Heart right ventricle (tissue), 16 donors: Measurements from ENCODE around the gene DNAH6. TPM values are rescaled to one million over a fixed set of nuclear protein-coding genes. Genes with fewer than 3 reads are reported as not detected.
A peak's percentile ranks its signal among the peaks of the same experiment; 100 is the strongest.

Experiments
- ATAC-seq, 8 donors: fragments of 200-7000 bp; cut with Tn5 transposase; one replicate each; pipeline ENCODE4 v1.9.1; 2020; ENCODE audit warnings: mild to moderate bottlenecking in 8 of 8, moderate library complexity in 8 of 8, moderate number of reproducible peaks in 1 of 8
- DNase-seq, 2 donors: peaks; one replicate each; pipeline ENCODE4 v3.0.0-alpha.2; 2020
- H3K27ac ChIP-seq, 10 donors: fragments of 200-600 bp; sonication (generic) in 2 of 10; one replicate each; pipeline versions ENCODE4 v1.5.0 to v1.8.0; 2020 to 2022; ENCODE audit warnings: mild to moderate bottlenecking in 3 of 10
- H3K27me3 ChIP-seq, 7 donors: fragments of 200-600 bp; one replicate each; pipeline ENCODE4 v1.8.0; 2021 to 2022; ENCODE audit warnings: mild to moderate bottlenecking in 2 of 7
- H3K36me3 ChIP-seq, 9 donors: fragments of 200-600 bp; sonication (generic) in 1 of 9; one replicate each; pipeline versions ENCODE4 v1.5.0 to v1.8.0; 2020 to 2022; ENCODE audit warnings: mild to moderate bottlenecking in 2 of 9
- H3K4me1 ChIP-seq, 9 donors: fragments of 200-600 bp; sonication (generic) in 1 of 9; one replicate each; pipeline versions ENCODE4 v1.5.0 to v1.8.0; 2020 to 2022; ENCODE audit warnings: mild to moderate bottlenecking in 4 of 9
- H3K4me3 ChIP-seq, 10 donors: fragments of 200-600 bp; sonication (generic) in 2 of 10; one replicate each; pipeline versions ENCODE4 v1.5.0 to v1.8.0; 2020 to 2022; ENCODE audit warnings: mild to moderate bottlenecking in 7 of 10, moderate library complexity in 2 of 10
- H3K9me3 ChIP-seq, 11 donors: fragments of 200-600 bp in 10 of 11; sonication (generic) in 2 of 11; one replicate each; pipeline versions ENCODE4 v1.5.0 to v1.8.0; 2013 to 2022; ENCODE audit warnings: mild to moderate bottlenecking in 2 of 11, control low read depth in 1 of 11, moderate library complexity in 1 of 11
- WGBS, 2 donors: extraction: QIAGEN DNeasy Blood & Tissue Kit; methylation state at CpG; one replicate each; pipeline ENCODE4 v1.1.7; 2013; ENCODE audit warnings: inconsistent platforms in 1 of 2; 5-methylcytosine and 5-hydroxymethylcytosine counted together
- intact Hi-C, 10 donors: fragments of 100-400 bp; cut with DNase I; formaldehyde crosslinking; loops; one replicate each; pipeline versions ENCODE4 v1.11.1 to v1.14.2; 2022
- polyA plus RNA-seq, 2 donors: library from polyadenylated mRNA; stranded (reverse); fragments of 200-250 nt; gene quantifications; one replicate each; pipeline ENCODE4 v1.2.3, GENCODE V29; 2013
- total RNA-seq, 10 donors: library from RNA; stranded (reverse); fragmentation: NEBNext Ultra II Directional in 3 of 10; extraction: Animal tissue kit (Norgen Biotek cat#: 25700) in 3 of 10; gene quantifications; one replicate each; pipeline versions ENCODE4 v1.2.1 to v1.2.4, GENCODE V29; 2021 to 2023
- TF ChIP-seq, protein P1 (sequence below), 9 donors: fragments of 200-600 bp; sonication (generic) in 2 of 9; IDR thresholded peaks; one replicate each; pipeline versions ENCODE4 v1.5.0 to v1.8.0; 2021 to 2022; ENCODE audit warnings: antibody characterized with exemption in 9 of 9, mild to moderate bottlenecking in 5 of 9, moderate library complexity in 1 of 9
- donor health status: Arrhythmogenic right ventricular cardiomyopathy.
- donor health status: ischemic (EF 13 %, LVEDD 7.1; RV severe dilation, severe dysfunction).
- donor health status: healthy with polysubstance abuse.
- donor health status: DM: no; HTN: yes; CAD: no.
- donor health status: DM: no; HTN: no; CAD: no.
- donor health status: ischemic (EF 25% LVEDD 6.9; RV normal size, moderate dysfunction).
- donor health status: ischemic (EF 25% LVEDD 5.7; RV mildly dilated, moderate dysfunction).
- donor health status: healthy.
- donor health status: DM: yes; HTN: yes; CAD: no.
- donor health status: Ischemic cardiomyopathy.
- donor health status: ischemic (EF 35%, LVEDD 5.7; RV mildly dilated, moderate dysfunction).
- donor health status: nonischemic (EF 11% LVEDD 7.7; RV severe dilation, severe dysfunction).
- donor health status: DM: yes; HTN: yes; CAD: no.
- donor health status: PGD.
- donor health status: ischemic (EF 29% LVEDD 5.4; RV normal size, mild dysfunction).
- donor health status: nonischemic (EF 23%, LVEDD 6.1; RV moderate dilation, normal function).

The DNAH6 gene
- total and polyA plus RNA-seq, 12 donors = 0.03 to 0.49 (median 0.23) TPM; not detected in 1

DNA sequence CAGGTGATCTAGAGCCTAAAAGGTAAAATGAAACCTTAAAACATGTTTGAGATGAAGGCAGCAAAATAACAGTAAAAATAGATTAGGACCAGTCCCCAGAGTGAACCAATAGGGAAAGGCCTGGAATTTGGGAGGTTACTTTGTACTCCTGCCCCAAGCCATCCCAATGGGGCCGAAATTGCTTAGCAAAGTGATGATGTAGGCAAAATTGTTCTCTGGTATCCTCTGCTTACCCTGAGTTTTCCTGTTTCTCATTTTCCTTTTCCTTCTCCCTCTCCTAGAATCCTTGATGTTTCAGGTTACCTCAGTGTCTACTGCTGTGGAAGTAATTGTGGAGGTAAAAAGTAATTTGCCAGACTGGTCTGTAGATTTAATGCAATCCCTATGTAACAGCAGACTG lies 271.7 kb downstream of the DNAH6 start:
- ATAC-seq (no peak), DNase-seq (no peak)
- no peak overlapping the region for H3K4me3 ChIP-seq
- peaks cover 0 to 13% (median 0%) of the 10 kb centered on the region in 9 donors for H3K4me1 ChIP-seq
- WGBS, 2 donors = 44 to 96% methylated on average over 1 of the region's 1 CpG
- H3K36me3 ChIP-seq = no peaks in the 10 kb centered on the region
- no peaks in the 10 kb centered on the region for H3K9me3 ChIP-seq
- intact Hi-C loops = no loop called here
- TF ChIP-seq, protein P1, sequence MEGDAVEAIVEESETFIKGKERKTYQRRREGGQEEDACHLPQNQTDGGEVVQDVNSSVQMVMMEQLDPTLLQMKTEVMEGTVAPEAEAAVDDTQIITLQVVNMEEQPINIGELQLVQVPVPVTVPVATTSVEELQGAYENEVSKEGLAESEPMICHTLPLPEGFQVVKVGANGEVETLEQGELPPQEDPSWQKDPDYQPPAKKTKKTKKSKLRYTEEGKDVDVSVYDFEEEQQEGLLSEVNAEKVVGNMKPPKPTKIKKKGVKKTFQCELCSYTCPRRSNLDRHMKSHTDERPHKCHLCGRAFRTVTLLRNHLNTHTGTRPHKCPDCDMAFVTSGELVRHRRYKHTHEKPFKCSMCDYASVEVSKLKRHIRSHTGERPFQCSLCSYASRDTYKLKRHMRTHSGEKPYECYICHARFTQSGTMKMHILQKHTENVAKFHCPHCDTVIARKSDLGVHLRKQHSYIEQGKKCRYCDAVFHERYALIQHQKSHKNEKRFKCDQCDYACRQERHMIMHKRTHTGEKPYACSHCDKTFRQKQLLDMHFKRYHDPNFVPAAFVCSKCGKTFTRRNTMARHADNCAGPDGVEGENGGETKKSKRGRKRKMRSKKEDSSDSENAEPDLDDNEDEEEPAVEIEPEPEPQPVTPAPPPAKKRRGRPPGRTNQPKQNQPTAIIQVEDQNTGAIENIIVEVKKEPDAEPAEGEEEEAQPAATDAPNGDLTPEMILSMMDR (IDR thresholded peaks at IDR 0.05) = no peak
- H3K27me3 ChIP-seq = no peaks in the 10 kb centered on the region
- H3K27ac ChIP-seq = peak overlapping the region in 4 of 10 donors; percentile 3 to 37 (median 22)

DNA sequence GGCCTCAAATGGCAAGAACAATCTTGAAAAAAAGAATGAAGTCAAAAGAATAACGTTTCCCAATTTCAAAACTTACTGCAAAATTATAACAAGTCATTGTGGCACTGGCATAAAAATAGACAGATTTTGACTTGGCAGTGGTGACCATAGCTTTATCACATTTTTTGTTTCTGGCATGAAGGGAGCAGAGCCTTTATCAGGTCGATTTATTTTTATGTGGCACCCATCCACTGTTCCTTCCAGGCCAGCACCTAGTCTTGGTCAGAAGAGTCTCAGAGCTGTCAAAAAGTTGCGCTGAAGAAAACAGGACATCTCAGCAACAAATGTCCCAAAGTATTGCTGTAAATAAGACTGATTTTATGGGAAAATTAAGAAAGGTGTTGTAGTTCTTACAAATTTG lies 272.2 kb downstream of the DNAH6 start:
- Histone ChIP-seq H3K4me1 (peaks cover 0 to 13% (median 0%) of the 10 kb centered on the region in 9 donors), H3K4me3 (no peak overlapping the region), H3K27me3 (no peaks in the 10 kb centered on the region), H3K27ac (peak overlapping the region in 4 of 10 donors; percentile 10 to 37 (median 26)), H3K36me3 (no peaks in the 10 kb centered on the region), H3K9me3 (peaks cover 0 to under 1% (median 0%) of the 10 kb centered on the region in 11 donors)
- ATAC-seq (peak in 3 of 8 donors; percentile 55 to 91 (median 61)), DNase-seq (no peak)
- 35 to 45% methylated on average over 3 of the region's 3 CpGs for WGBS, 2 donors
- TF ChIP-seq, protein P1 (IDR thresholded peaks at IDR 0.05) = no peak
- intact Hi-C loops = no loop called here

DNA sequence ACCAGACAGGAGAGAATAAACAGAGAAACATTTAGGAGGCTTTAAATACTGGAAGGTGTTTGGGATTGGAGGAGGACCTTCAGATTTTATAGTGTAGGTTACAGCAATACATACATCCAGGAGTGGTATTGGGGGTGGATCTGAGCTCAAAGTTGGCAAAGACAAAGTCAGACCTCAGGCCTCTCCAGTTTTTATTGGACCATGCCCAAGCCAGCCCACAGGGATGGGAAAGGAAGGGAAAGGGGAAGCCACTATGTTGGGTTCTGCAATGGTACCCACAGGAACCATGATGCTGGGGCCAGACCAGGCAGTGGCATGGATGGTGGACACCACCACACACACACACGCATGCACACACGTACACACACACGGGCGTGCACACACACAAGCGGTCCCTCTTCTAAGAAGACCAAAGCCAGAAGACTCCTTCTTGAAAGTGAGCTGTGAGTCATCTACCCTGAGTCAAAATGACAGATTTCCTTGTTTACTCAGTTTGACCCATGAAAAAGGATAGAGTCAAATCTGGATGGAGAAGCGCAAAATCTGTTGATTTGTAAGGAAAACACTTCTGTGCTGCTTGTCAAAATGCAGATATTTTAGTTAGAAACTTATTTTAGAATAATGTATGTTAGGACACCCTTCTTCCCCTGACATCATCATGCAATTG lies 276.7 kb downstream of the DNAH6 start:
- Histone ChIP-seq H3K27me3 (no peaks in the 10 kb centered on the region), H3K27ac (no peak overlapping the region), H3K36me3 (no peaks in the 10 kb centered on the region), H3K4me3 (no peak overlapping the region), H3K9me3 (peaks cover 0 to 3% (median 0%) of the 10 kb centered on the region in 11 donors), H3K4me1 (peaks cover 0 to 8% (median 0%) of the 10 kb centered on the region in 9 donors)
- WGBS, 2 donors = 93 to 96% methylated on average over 6 of the region's 6 CpGs
- TF ChIP-seq, protein P1 (IDR thresholded peaks at IDR 0.05) = no peak
- intact Hi-C loops = no loop called here
- ATAC-seq (no peak), DNase-seq (no peak)

DNA sequence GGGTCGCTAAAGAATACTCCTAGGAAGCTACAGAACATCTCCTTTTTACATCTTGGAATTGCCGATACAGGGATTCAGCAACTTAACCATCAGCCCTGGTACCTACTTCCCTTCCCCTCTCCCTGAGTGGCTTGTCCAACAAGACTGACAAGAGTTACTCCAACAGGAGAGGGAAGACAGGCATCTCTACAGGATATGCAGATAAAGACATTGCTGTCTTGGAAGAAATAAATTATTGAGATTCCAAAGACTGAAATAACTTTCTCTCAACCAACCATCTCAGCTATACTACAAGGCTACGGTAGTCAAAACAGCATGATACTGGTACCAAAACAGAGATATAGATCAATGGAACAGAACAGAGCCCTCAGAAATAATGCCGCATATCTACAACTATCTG lies 277.3 kb downstream of the DNAH6 start:
- intact Hi-C loops = no loop called here
- WGBS, 2 donors = 79 to 89% methylated on average over 3 to 4 of the region's 4 CpGs
- TF ChIP-seq, protein P1 (IDR thresholded peaks at IDR 0.05) = no peak

More for the DNA sequence above, 277.3 kb downstream of the DNAH6 start:
- Histone ChIP-seq H3K36me3 (no peaks in the 10 kb centered on the region), H3K9me3 (peaks cover 0 to 3% (median 0%) of the 10 kb centered on the region in 11 donors), H3K4me3 (no peak overlapping the region), H3K27me3 (no peaks in the 10 kb centered on the region), H3K4me1 (peaks cover 0 to 4% (median 0%) of the 10 kb centered on the region in 9 donors), H3K27ac (no peak overlapping the region)
- no peak for DNase-seq
- ATAC-seq = no peak
